WTC11 (cell line): ENCODE measurements around the gene TNFRSF4. TPM values are rescaled to one million over a fixed set of nuclear protein-coding genes. Genes with fewer than 3 reads are reported as not detected.

Source experiments
- ATAC-seq: fragments of 200-7000 bp; cut with Tn5 transposase; 2 replicates; pipeline ENCODE4 v1.10.0; 2021; ENCODE audit warnings: mild to moderate bottlenecking, moderate library complexity
- CTCF ChIA-PET: fragments of 300-600 bp; sonication (Branson Sonifier 250); formaldehyde crosslinking; loops from one replicate; lab custom pipeline; 2021; ENCODE audit warnings: antibody characterized with exemption; lab: Charles Lee
- POLR2A ChIA-PET: fragments of 350-600 bp; sonication (Branson Sonifier 250); formaldehyde crosslinking; loops from one replicate; lab custom pipeline; 2021; ENCODE audit warnings: antibody characterized with exemption; lab: Charles Lee
- DNase-seq: peaks from one replicate; pipeline ENCODE4 v3.0.0; 2021; ENCODE audit warnings: low spot score
- H3K27ac Mint-ChIP-seq: 2 replicates; pipeline ENCODE4 v1.8.0; 2021; ENCODE audit warnings: mixed read lengths
- H3K27me3 Mint-ChIP-seq: 2 replicates; pipeline ENCODE4 v1.8.0; 2021; ENCODE audit warnings: low read depth, mild to moderate bottlenecking, moderate library complexity, mixed read lengths
- H3K36me3 Mint-ChIP-seq: 2 replicates; pipeline ENCODE4 v1.8.0; 2021; ENCODE audit warnings: mixed read lengths
- H3K4me1 Mint-ChIP-seq: 2 replicates; pipeline ENCODE4 v1.8.0; 2022; ENCODE audit warnings: mixed read lengths
- H3K4me3 Mint-ChIP-seq: 2 replicates; pipeline ENCODE4 v1.8.0; 2021; ENCODE audit warnings: mild to moderate bottlenecking, moderate library complexity, mixed read lengths
- H3K9me3 Mint-ChIP-seq: 2 replicates; pipeline ENCODE4 v1.8.0; 2021; ENCODE audit warnings: mixed read lengths
- ELF4 ChIP-seq: sonication (generic); formaldehyde crosslinking; IDR thresholded peaks from 2 replicates; pipeline ENCODE4 v1.8.1; 2022; ENCODE audit warnings: low read depth, mild to moderate bottlenecking, moderate library complexity, missing genetic modification reagents
- ESRRA ChIP-seq: sonication (generic); formaldehyde crosslinking; IDR thresholded peaks from 2 replicates; pipeline ENCODE4 v1.8.1; 2022; ENCODE audit warnings: mild to moderate bottlenecking, missing genetic modification reagents, borderline replicate concordance
- FOXK1 ChIP-seq: sonication (generic); formaldehyde crosslinking; IDR thresholded peaks from 2 replicates; pipeline ENCODE4 v1.8.0; 2022; ENCODE audit warnings: mild to moderate bottlenecking, moderate library complexity, missing genetic modification reagents
- FOXP1 ChIP-seq: sonication (generic); formaldehyde crosslinking; IDR thresholded peaks from 2 replicates; pipeline ENCODE4 v1.8.0; 2022; ENCODE audit warnings: missing genetic modification reagents, mild to moderate bottlenecking, moderate library complexity, borderline replicate concordance
- GABPB1 ChIP-seq: sonication (generic); formaldehyde crosslinking; IDR thresholded peaks from 2 replicates; pipeline ENCODE4 v1.8.1; 2023; ENCODE audit warnings: mild to moderate bottlenecking, missing genetic modification reagents
- GTF2I ChIP-seq: fragments of 250-450 bp; sonication (Bioruptor Pico); conservative IDR thresholded peaks from 2 replicates; pipeline ENCODE4 v1.4.0; 2021; ENCODE audit warnings: mild to moderate bottlenecking
- HMGA2 ChIP-seq: fragments of 250-450 bp; sonication (Bioruptor Pico); IDR thresholded peaks from 2 replicates; pipeline ENCODE4 v1.4.0; 2021; ENCODE audit warnings: mild to moderate bottlenecking, moderate library complexity
- JUN ChIP-seq: sonication (generic); formaldehyde crosslinking; IDR thresholded peaks from 2 replicates; pipeline ENCODE4 v1.8.0; 2023; ENCODE audit warnings: mild to moderate bottlenecking, missing genetic modification reagents
- NFYB ChIP-seq: sonication (generic); formaldehyde crosslinking; conservative IDR thresholded peaks from 2 replicates; pipeline ENCODE4 v1.8.0; 2022; ENCODE audit warnings: low read depth, missing genetic modification reagents
- NR2C2 ChIP-seq: sonication (generic); formaldehyde crosslinking; IDR thresholded peaks from 2 replicates; pipeline ENCODE4 v1.8.0; 2022; ENCODE audit warnings: mild to moderate bottlenecking, missing genetic modification reagents
- NR3C1 ChIP-seq: sonication (generic); formaldehyde crosslinking; conservative IDR thresholded peaks from 2 replicates; pipeline ENCODE4 v1.8.1; 2023; ENCODE audit warnings: low read depth, mild to moderate bottlenecking, missing genetic modification reagents
- SMAD4 ChIP-seq: sonication (generic); formaldehyde crosslinking; IDR thresholded peaks from 2 replicates; pipeline ENCODE4 v1.8.0; 2022; ENCODE audit warnings: mild to moderate bottlenecking, missing genetic modification reagents
- SP1 ChIP-seq: sonication (generic); formaldehyde crosslinking; conservative IDR thresholded peaks from 2 replicates; pipeline ENCODE4 v1.8.1; 2022; ENCODE audit warnings: missing genetic modification reagents
- TP53 ChIP-seq: sonication (generic); formaldehyde crosslinking; IDR thresholded peaks from 2 replicates; pipeline ENCODE4 v1.8.1; 2023; ENCODE audit warnings: mild to moderate bottlenecking, missing genetic modification reagents
- ZNF423 ChIP-seq: fragments of 250-450 bp; sonication (Bioruptor Pico); IDR thresholded peaks from 2 replicates; pipeline ENCODE4 v2.1.2; 2022; ENCODE audit warnings: mild to moderate bottlenecking, moderate library complexity
- total RNA-seq: library from RNA; stranded (reverse); gene quantifications from 3 replicates; pipeline ENCODE4 v1.2.3, GENCODE V29; 2021
- TF ChIP-seq, protein P1 (sequence below): sonication (generic); formaldehyde crosslinking; IDR thresholded peaks from 2 replicates; pipeline ENCODE4 v1.8.1; 2023; ENCODE audit warnings: mild to moderate bottlenecking, missing genetic modification reagents, borderline replicate concordance
- TF ChIP-seq, protein P2 (sequence below): sonication (generic); formaldehyde crosslinking; IDR thresholded peaks from 2 replicates; pipeline ENCODE4 v1.8.1; 2022; ENCODE audit warnings: mild to moderate bottlenecking, moderate library complexity, missing genetic modification reagents
- TF ChIP-seq, protein P3 (sequence below): sonication (generic); formaldehyde crosslinking; IDR thresholded peaks from 2 replicates; pipeline ENCODE4 v1.8.1; 2023; ENCODE audit warnings: mild to moderate bottlenecking, missing genetic modification reagents
- TF ChIP-seq, protein P4 (sequence below): sonication (generic); formaldehyde crosslinking; IDR thresholded peaks from 2 replicates; pipeline ENCODE4 v1.8.1; 2023; ENCODE audit warnings: mild to moderate bottlenecking, moderate library complexity, missing genetic modification reagents

TNFRSF4 gene
- total RNA-seq, 1 experiment from 2014 or later: 0.33 TPM

DNA sequence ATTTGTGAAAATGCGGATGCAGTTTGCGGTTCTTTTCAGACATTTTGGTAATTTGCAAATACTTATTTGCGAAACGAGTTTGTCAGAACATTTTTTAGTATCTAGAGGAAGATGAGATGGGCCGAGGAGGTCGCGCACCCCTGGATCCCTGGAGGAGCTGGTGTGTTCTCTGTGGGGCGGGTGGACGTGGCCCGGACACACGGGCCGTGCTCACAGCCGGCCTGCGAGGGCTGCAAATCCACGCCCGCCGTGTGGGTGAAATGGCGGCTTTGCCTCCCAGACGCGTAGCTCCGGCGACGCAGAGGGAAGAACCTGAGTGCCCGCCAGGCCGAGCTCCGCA lies 49.6 kb downstream of the TNFRSF4 start:
- H3K9me3 Mint-ChIP-seq: no peaks in the 10 kb centered on the region
- no peaks in the 10 kb centered on the region for H3K36me3 Mint-ChIP-seq
- ChIA-PET CTCF (interaction anchor here (1.0 to 2.0 kb wide), 5 partner anchors 9 to 151 kb away, joined by 3 to 8 read pairs (median 3); partner anchors contain the start of genes ISG15, SDF4, TNFRSF18 and TTLL10), POLR2A (interaction anchor here (1.1 kb wide), 1 partner anchor 9 kb away, joined by 4 read pairs; the partner anchor contains the start of gene TTLL10)
- TF ChIP-seq JUN: no peak
- TF ChIP-seq NR2C2: no peak
- no peak for TF ChIP-seq SMAD4
- no peak for TF ChIP-seq HMGA2
- TF ChIP-seq ELF4 (CRISPR knock-in tag): 0 out of 2 replicates have a peak, but pooled peaks have one; percentile 16
- peaks cover 11% of the 10 kb centered on the region for H3K4me1 Mint-ChIP-seq
- ATAC-seq (no peak), DNase-seq (no peak)
- peaks cover 7% of the 10 kb centered on the region for H3K27me3 Mint-ChIP-seq
- H3K27ac Mint-ChIP-seq: no peak overlapping the region; the same call in 1 of the 2 replicates
- H3K4me3 Mint-ChIP-seq: peak overlapping the region; percentile 37

DNA sequence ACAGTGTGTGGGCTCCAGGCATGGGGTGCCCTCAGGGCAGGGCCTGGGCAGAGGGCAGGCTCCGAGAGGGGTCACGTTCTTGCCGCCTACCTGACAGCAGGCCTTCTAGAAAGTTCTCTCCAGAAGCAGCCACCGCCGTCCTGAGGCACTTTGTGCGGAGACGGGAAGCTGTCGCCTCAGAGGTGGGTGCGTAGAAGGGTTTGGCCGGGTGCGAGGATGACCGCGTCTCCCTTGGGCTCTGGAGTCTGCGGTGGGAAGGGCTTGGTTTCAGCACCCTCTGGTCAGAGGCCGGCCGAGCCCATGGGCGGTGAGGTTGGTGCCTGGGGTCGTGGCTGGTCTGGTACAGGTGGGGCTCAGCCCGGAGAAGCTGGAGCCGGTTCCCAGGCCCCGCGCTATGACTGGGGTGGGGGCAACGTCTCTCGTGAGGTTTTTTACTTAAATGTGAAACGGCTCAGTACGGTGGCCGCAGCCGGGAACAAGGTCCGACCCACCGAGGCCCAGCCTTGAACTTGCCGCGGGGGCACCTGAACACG lies 50.3 kb downstream of the TNFRSF4 start:
- ChIA-PET CTCF (interaction anchor here (2.2 kb wide), 1 partner anchor 128 kb away, joined by 5 read pairs; no protein-coding TSS in a partner anchor), POLR2A (no interaction called here)
- no peaks in the 10 kb centered on the region for H3K9me3 Mint-ChIP-seq
- TF ChIP-seq GABPB1 (CRISPR knock-in tag) (no peak), ESRRA (no peak), NFYB (CRISPR knock-in tag) (no peak), FOXP1 (no peak)
- ATAC-seq: no peak
- H3K4me3 Mint-ChIP-seq: peak overlapping the region; percentile 37; the same call in 1 of the 2 replicates
- H3K4me1 Mint-ChIP-seq: peaks cover 11% of the 10 kb centered on the region
- no peak for DNase-seq
- H3K27me3 Mint-ChIP-seq: peaks cover 7% of the 10 kb centered on the region
- H3K36me3 Mint-ChIP-seq: no peaks in the 10 kb centered on the region
- H3K27ac Mint-ChIP-seq: no peak overlapping the region; the same call in 1 of the 2 replicates

DNA sequence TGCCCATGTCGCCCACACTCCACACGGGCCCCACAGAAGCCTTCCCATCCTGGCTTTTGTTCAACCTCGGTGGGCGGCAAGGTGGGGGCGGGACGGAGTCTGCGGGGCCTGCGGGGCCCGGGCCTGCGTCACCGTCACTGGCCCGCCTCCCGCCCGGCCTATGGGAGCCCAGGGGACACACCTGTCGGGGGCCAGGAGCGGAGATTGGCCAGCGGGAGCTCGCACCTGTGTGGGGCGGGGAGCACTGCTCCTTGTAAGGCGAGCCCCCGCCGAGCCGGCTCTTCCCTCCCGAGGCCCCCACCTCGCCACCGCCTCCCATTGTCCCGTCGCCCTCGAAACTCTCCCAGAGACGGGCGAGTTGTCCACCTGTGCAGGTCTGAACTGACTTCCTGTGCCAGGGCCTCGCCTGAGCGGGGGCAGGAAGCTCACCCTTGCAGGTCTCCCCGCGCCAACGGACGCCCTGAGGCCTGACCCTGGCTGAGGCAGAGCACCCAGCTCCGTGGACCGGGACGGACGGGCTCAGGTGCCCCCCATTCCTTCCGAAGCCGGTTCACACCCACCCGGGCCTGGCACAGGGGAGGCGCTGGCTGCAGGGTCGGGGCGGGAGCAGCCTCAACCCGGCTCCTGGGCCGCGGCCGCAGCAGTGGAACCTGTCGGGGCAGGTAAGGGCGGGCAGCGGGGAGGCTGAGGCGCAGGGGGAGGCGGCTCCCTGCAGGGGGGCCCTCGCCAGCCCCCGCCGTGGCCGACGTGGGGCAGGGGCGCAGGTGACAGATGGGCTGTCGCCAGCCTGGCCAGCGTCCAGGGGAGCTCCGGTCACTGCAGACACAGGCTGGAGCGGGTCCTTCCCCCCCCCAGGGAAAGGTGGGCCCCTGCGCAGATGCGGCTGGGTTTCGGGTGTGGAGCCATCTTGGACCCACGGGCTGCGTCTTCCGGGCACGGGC lies 51.1 kb downstream of the TNFRSF4 start:
- ATAC-seq: peak; percentile 27; the same call in 1 of the 2 replicates
- peak; percentile 56 for DNase-seq
- no peaks in the 10 kb centered on the region for H3K9me3 Mint-ChIP-seq
- H3K36me3 Mint-ChIP-seq: no peaks in the 10 kb centered on the region
- peaks cover 11% of the 10 kb centered on the region for H3K4me1 Mint-ChIP-seq
- CTCF ChIA-PET: interaction anchor here (1.8 to 2.2 kb wide), 3 partner anchors 11 to 129 kb away, joined by 5 to 9 read pairs (median 5); partner anchors contain the start of gene TTLL10
- H3K4me3 Mint-ChIP-seq: no peak overlapping the region
- POLR2A ChIA-PET: interaction anchor here (0.9 kb wide), 1 partner anchor 9 kb away, joined by 3 read pairs; no protein-coding TSS in a partner anchor
- H3K27me3 Mint-ChIP-seq: peaks cover 7% of the 10 kb centered on the region
- no peak overlapping the region for H3K27ac Mint-ChIP-seq
- TF ChIP-seq, protein P1, sequence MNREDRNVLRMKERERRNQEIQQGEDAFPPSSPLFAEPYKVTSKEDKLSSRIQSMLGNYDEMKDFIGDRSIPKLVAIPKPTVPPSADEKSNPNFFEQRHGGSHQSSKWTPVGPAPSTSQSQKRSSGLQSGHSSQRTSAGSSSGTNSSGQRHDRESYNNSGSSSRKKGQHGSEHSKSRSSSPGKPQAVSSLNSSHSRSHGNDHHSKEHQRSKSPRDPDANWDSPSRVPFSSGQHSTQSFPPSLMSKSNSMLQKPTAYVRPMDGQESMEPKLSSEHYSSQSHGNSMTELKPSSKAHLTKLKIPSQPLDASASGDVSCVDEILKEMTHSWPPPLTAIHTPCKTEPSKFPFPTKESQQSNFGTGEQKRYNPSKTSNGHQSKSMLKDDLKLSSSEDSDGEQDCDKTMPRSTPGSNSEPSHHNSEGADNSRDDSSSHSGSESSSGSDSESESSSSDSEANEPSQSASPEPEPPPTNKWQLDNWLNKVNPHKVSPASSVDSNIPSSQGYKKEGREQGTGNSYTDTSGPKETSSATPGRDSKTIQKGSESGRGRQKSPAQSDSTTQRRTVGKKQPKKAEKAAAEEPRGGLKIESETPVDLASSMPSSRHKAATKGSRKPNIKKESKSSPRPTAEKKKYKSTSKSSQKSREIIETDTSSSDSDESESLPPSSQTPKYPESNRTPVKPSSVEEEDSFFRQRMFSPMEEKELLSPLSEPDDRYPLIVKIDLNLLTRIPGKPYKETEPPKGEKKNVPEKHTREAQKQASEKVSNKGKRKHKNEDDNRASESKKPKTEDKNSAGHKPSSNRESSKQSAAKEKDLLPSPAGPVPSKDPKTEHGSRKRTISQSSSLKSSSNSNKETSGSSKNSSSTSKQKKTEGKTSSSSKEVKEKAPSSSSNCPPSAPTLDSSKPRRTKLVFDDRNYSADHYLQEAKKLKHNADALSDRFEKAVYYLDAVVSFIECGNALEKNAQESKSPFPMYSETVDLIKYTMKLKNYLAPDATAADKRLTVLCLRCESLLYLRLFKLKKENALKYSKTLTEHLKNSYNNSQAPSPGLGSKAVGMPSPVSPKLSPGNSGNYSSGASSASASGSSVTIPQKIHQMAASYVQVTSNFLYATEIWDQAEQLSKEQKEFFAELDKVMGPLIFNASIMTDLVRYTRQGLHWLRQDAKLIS (CRISPR knock-in tag): no peak
- TF ChIP-seq ZNF423 (CRISPR knock-in tag) (peak; percentile 77), GTF2I (CRISPR knock-in tag) (no peak), NFYB (CRISPR knock-in tag) (peak; percentile 46; the same call in 1 of the 2 replicates), TP53 (CRISPR knock-in tag) (0 out of 2 replicates have a peak, but pooled peaks have one; percentile 24), SP1 (CRISPR knock-in tag) (peak; percentile 19; the same call in 1 of the 2 replicates), FOXK1 (CRISPR knock-in tag) (0 out of 2 replicates have a peak, but pooled peaks have one; percentile 15), NR3C1 (CRISPR knock-in tag) (no peak)
- TF ChIP-seq, protein P2, sequence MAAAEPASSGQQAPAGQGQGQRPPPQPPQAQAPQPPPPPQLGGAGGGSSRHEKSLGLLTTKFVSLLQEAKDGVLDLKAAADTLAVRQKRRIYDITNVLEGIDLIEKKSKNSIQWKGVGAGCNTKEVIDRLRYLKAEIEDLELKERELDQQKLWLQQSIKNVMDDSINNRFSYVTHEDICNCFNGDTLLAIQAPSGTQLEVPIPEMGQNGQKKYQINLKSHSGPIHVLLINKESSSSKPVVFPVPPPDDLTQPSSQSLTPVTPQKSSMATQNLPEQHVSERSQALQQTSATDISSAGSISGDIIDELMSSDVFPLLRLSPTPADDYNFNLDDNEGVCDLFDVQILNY (CRISPR knock-in tag): no peak
- TF ChIP-seq, protein P3, sequence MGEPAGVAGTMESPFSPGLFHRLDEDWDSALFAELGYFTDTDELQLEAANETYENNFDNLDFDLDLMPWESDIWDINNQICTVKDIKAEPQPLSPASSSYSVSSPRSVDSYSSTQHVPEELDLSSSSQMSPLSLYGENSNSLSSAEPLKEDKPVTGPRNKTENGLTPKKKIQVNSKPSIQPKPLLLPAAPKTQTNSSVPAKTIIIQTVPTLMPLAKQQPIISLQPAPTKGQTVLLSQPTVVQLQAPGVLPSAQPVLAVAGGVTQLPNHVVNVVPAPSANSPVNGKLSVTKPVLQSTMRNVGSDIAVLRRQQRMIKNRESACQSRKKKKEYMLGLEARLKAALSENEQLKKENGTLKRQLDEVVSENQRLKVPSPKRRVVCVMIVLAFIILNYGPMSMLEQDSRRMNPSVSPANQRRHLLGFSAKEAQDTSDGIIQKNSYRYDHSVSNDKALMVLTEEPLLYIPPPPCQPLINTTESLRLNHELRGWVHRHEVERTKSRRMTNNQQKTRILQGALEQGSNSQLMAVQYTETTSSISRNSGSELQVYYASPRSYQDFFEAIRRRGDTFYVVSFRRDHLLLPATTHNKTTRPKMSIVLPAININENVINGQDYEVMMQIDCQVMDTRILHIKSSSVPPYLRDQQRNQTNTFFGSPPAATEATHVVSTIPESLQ (CRISPR knock-in tag): no peak
- TF ChIP-seq, protein P4, sequence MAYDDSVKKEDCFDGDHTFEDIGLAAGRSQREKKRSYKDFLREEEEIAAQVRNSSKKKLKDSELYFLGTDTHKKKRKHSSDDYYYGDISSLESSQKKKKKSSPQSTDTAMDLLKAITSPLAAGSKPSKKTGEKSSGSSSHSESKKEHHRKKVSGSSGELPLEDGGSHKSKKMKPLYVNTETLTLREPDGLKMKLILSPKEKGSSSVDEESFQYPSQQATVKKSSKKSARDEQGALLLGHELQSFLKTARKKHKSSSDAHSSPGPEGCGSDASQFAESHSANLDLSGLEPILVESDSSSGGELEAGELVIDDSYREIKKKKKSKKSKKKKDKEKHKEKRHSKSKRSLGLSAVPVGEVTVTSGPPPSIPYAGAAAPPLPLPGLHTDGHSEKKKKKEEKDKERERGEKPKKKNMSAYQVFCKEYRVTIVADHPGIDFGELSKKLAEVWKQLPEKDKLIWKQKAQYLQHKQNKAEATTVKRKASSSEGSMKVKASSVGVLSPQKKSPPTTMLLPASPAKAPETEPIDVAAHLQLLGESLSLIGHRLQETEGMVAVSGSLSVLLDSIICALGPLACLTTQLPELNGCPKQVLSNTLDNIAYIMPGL (CRISPR knock-in tag): 0 out of 2 replicates have a peak, but pooled peaks have one; percentile 56
